Urothelium cell line (cell line): ENCODE measurements around the gene ADAM10.

Experiments
- DNase-seq: peaks from one replicate; pipeline ENCODE4 v3.0.0; 2011; ENCODE audit warnings: low spot score, mixed read lengths
- FAIRE-seq: peaks from 2 replicates; lab custom pipeline; 2011; peaks lifted over from hg19 to GRCh38; lab: Jason Lieb, UNC

The ADAM10 gene

GRCh38 chr15:58541410-58542087 is 208.0 kb downstream of the ADAM10 start:
- no peak for DNase-seq
- FAIRE-seq: no peak

DNA sequence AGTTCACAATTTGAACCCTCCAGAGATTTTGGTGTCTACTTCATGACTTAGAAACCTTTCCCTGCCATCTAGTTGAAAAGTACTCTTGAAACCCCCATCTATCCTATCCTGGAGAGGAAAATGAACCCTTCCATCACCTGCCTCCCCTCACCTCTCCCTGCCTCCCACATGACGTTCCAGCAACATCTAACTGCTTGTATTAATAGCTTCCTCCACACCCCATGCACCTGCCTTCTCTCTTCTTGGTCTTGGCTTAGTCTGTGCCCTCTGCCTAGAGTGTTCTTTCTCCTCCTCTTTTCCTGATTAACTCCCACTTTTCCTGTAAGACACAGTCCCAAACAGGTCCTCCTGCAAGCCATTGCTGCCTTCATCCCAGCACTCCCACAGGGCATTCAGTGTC is 210.0 kb downstream of the ADAM10 start:
- DNase-seq (no peak), FAIRE-seq (peak; percentile 20)

DNA sequence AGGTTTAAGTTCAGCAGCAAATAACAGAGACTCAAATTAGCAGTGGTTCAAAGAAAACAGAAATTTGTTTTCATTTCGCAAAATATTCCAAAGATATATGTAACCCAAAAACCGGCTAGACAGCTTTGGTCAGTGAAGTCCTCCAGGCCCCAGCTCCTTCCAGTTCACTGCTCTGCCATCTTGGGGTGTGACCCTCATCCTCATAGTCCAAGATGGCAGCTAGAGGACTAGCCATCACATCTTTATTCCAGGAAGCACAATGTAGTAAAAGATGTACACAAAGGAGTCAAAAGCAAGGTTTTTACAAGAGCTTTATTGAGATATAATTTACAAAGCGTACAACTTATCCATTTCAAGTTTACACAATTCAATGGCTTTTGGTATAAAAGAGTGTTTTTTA is 210.6 kb downstream of the ADAM10 start:
- DNase-seq (no peak), FAIRE-seq (no peak)
